ENCODE measurements around the gene GPR137B. TPM values are rescaled to one million over a fixed set of nuclear protein-coding genes. Genes with fewer than 3 reads are reported as not detected.

GPR137B gene
- total RNA-seq, 1 experiment from 2014 or later, result 7.1 TPM

DNA sequence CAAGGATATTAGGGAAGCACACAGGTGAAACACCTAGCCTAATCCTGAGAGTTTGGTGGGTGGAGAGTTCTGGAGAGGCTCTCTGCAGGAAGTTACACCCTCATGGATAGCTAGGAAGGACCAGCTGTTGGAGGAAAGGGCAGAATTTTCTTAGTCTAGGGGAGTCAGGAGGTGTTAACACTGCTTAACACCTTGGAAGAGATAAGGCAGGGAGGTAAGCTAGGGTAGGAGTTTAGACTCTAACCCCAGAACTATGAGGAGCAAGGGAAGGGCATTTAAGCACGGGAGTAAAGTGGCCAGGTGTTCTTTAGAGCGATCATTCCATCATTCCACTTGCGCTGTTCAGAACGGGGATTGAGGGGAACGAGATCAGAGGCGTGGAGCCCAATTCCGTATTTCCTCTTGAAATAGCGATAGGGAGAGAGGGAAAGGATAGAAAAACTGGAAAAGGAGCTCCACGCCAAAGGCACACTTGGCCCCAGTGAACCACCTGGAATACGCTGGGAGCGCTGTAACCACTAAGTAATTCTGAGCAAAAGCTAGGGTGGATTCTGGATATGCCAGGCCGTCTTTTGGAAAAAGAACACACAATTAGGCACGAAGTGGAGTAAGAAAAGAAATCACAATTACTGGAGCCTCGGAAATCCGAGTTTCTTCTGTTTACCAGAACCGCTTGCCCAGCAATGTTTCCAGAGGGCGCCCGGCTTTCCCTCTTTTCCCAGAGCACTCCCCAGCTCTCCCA is 1.5 kb upstream of the GPR137B start:
- POLR2A ChIA-PET (ENCODE audit: low non-redundant PET), result no interaction called here
- Histone ChIP-seq H3K4me1 (ENCODE audit: insufficient read depth, low read length, poor library complexity, severe bottlenecking) (no peaks in the 10 kb centered on the region), H3K27ac (ENCODE audit: low read depth, low read length, poor library complexity, severe bottlenecking) (no peak overlapping the region), H3K9me3 (ENCODE audit: low read depth, low read length, poor library complexity, severe bottlenecking) (no peaks in the 10 kb centered on the region), H3K27me3 (replicated peaks; ENCODE audit: insufficient read depth, low read depth, low read length, poor library complexity) (no peaks in the 10 kb centered on the region), H3K4me3 (ENCODE audit: low read depth, low read length, poor library complexity, severe bottlenecking) (peak overlapping the region; percentile 62), H3K36me3 (ENCODE audit: insufficient read depth, low read length, poor library complexity, severe bottlenecking) (no peaks in the 10 kb centered on the region)
- CTCF ChIA-PET, result no interaction called here
- BruUV-seq (replicated peaks), result no TSS peak
- no peak for TF ChIP-seq EZH2 (IDR thresholded peaks at IDR 0.05; ENCODE audit: borderline replicate concordance, low read depth, low read length, poor library complexity, severe bottlenecking)
- no peak for DNase-seq (ENCODE audit: low spot score)
- intact Hi-C loops (cut with micrococcal nuclease; ENCODE audit: unreplicated experiment), result no loop called here

DNA sequence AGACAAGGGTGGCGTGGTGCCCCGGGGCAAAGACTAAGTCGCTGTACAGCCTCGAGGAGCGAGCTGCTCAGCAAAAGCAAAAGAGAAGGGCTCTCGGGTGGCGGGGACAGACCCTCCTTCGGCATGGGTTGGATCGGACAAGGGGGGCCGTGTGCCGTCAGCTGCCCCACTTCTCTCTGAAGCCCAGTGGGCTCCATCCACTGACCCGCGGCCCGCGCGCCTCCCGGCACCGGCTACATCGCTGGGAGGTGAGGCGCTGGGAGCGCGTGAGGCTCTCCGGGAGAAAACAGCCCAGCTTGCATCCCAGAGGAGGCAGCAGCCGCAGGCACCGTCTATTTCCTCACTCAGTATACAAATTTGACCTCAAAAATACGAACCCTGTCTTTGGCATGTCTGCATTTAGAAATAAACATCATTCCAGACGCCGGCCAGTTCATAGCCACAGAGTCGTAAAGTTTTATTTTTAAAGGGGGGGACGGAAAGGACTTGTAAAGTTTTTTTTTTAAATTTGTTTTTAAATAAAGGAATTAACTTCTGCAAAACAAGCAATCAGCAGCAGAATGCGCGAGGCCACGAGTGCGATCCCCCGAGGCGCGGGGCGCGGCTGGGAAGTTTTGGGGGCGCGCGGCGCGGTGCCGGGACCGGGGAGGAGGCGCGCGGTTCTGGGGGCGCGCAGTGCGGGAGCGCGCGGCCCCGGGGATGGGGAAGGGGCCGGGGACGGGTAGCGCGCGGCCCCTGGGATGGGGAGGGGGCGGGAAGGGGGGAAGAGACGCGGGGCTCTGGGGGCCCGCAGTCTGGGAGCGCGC is 689 bp upstream of the GPR137B start:
- Histone ChIP-seq H3K27ac (ENCODE audit: low read depth, low read length, poor library complexity, severe bottlenecking) (no peak overlapping the region), H3K36me3 (ENCODE audit: insufficient read depth, low read length, poor library complexity, severe bottlenecking) (no peaks in the 10 kb centered on the region), H3K9me3 (ENCODE audit: low read depth, low read length, poor library complexity, severe bottlenecking) (no peaks in the 10 kb centered on the region), H3K27me3 (replicated peaks; ENCODE audit: insufficient read depth, low read depth, low read length, poor library complexity) (no peaks in the 10 kb centered on the region), H3K4me3 (ENCODE audit: low read depth, low read length, poor library complexity, severe bottlenecking) (peak overlapping the region; percentile 62), H3K4me1 (ENCODE audit: insufficient read depth, low read length, poor library complexity, severe bottlenecking) (no peaks in the 10 kb centered on the region)
- DNase-seq (ENCODE audit: low spot score), result peak; percentile 32
- TF ChIP-seq EZH2 (IDR thresholded peaks at IDR 0.05; ENCODE audit: borderline replicate concordance, low read depth, low read length, poor library complexity, severe bottlenecking), result no peak
- TF ChIP-seq, protein P1, sequence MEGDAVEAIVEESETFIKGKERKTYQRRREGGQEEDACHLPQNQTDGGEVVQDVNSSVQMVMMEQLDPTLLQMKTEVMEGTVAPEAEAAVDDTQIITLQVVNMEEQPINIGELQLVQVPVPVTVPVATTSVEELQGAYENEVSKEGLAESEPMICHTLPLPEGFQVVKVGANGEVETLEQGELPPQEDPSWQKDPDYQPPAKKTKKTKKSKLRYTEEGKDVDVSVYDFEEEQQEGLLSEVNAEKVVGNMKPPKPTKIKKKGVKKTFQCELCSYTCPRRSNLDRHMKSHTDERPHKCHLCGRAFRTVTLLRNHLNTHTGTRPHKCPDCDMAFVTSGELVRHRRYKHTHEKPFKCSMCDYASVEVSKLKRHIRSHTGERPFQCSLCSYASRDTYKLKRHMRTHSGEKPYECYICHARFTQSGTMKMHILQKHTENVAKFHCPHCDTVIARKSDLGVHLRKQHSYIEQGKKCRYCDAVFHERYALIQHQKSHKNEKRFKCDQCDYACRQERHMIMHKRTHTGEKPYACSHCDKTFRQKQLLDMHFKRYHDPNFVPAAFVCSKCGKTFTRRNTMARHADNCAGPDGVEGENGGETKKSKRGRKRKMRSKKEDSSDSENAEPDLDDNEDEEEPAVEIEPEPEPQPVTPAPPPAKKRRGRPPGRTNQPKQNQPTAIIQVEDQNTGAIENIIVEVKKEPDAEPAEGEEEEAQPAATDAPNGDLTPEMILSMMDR (conservative IDR thresholded peaks at IDR 0.05; ENCODE audit: low read depth, low read length), result no peak
- CTCF ChIA-PET, result no interaction called here
- intact Hi-C loops (cut with micrococcal nuclease; ENCODE audit: unreplicated experiment), result no loop called here
- no TSS peak for BruUV-seq (replicated peaks)
- POLR2A ChIA-PET (ENCODE audit: low non-redundant PET), result no interaction called here

DNA sequence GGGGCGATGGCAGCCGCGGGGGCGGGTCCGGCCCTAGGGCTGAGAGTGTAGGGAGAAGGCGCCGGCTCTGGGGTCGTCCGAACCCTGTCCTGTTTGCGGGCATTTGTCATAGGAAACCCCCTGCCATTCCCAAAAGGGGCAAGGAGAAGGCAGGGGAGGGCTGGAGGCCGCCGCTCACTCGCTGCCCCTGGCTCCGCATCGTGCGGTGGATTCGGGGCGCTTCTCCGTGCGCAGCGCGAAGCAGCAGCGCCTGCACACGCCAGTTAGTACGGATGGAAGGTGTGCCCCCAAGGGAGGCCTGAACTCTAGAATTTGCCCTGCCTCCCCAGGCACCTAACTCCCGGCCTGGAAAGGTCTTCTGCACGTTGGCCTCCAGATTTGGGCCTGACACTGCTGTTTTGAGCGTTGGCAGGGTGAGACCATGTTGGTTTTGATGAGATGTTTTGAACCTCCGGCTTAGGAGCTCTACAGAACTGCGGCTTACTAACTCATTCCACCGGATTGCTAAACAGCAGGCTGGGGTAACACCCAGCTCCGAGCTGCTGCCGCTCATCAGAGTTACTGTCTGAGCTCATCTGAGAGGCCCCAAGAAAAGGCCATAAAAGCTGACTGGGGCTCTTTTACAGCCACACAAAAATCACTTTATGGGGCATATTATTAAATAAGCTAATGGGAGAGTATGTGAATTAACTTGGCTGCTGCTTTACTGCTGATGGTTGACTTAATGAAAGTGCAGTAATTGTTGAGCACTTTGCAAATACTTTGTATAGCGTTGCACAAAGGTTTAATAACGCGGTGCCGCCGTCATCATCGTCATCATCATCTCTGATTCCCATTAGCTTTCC is 987 bp downstream of the GPR137B start:
- peak overlapping the region; percentile 62 for H3K4me3 ChIP-seq (ENCODE audit: low read depth, low read length, poor library complexity, severe bottlenecking)
- no TSS peak for BruUV-seq (replicated peaks)
- POLR2A ChIA-PET (ENCODE audit: low non-redundant PET), result no interaction called here
- CTCF ChIA-PET, result no interaction called here
- intact Hi-C loops (cut with micrococcal nuclease; ENCODE audit: unreplicated experiment), result no loop called here
- H3K27me3 ChIP-seq (replicated peaks; ENCODE audit: insufficient read depth, low read depth, low read length, poor library complexity), result no peaks in the 10 kb centered on the region
- DNase-seq (ENCODE audit: low spot score), result no peak
- H3K4me1 ChIP-seq (ENCODE audit: insufficient read depth, low read length, poor library complexity, severe bottlenecking), result no peaks in the 10 kb centered on the region
- no peak overlapping the region for H3K27ac ChIP-seq (ENCODE audit: low read depth, low read length, poor library complexity, severe bottlenecking)
- TF ChIP-seq, protein P1 (conservative IDR thresholded peaks at IDR 0.05; ENCODE audit: low read depth, low read length), result no peak
- no peak for TF ChIP-seq EZH2 (IDR thresholded peaks at IDR 0.05; ENCODE audit: borderline replicate concordance, low read depth, low read length, poor library complexity, severe bottlenecking)
- H3K9me3 ChIP-seq (ENCODE audit: low read depth, low read length, poor library complexity, severe bottlenecking), result no peaks in the 10 kb centered on the region
- H3K36me3 ChIP-seq (ENCODE audit: insufficient read depth, low read length, poor library complexity, severe bottlenecking), result no peaks in the 10 kb centered on the region

All from A673 (cell line).